HUES48 (cell line): ENCODE measurements around the gene TNS3.
A peak's percentile ranks its signal among the peaks of the same experiment; 100 is the strongest.

ENCODE experiments used
- H3K27ac ChIP-seq: one replicate; pipeline ENCODE4 v1.7.0; 2013; ENCODE audit warnings: low read depth, low read length, inconsistent platforms
- H3K27me3 ChIP-seq: 2 replicates; pipeline ENCODE4 v1.6.1; 2013; ENCODE audit warnings: mild to moderate bottlenecking, low read length; ENCODE audit not compliant: control insufficient read depth, insufficient read depth
- H3K36me3 ChIP-seq: 2 replicates; pipeline ENCODE4 v1.6.1; 2013; ENCODE audit warnings: low read length; ENCODE audit not compliant: control insufficient read depth, insufficient read depth
- H3K4me1 ChIP-seq: 2 replicates; pipeline ENCODE4 v1.6.1; 2013; ENCODE audit warnings: mild to moderate bottlenecking, low read length; ENCODE audit not compliant: control insufficient read depth, insufficient read depth
- H3K4me3 ChIP-seq: 2 replicates; pipeline ENCODE4 v1.5.1; 2013; ENCODE audit warnings: mild to moderate bottlenecking, low read depth, low read length
- H3K9ac ChIP-seq: 2 replicates; pipeline ENCODE4 v1.6.1; 2013; ENCODE audit warnings: mild to moderate bottlenecking, low read depth, low read length, moderate library complexity
- H3K9me3 ChIP-seq: 2 replicates; pipeline ENCODE4 v1.6.1; 2013; ENCODE audit warnings: low read length; ENCODE audit not compliant: control insufficient read depth, insufficient read depth

The TNS3 gene

GRCh38 chr7:47536661-47537611 is 45.0 kb downstream of the TNS3 start:
- Histone ChIP-seq H3K36me3 (no peaks in the 10 kb centered on the region), H3K27ac (peak overlapping the region; percentile 68), H3K27me3 (peaks cover 43% of the 10 kb centered on the region), H3K9me3 (no peaks in the 10 kb centered on the region), H3K9ac (0 out of 2 replicates have a peak overlapping the region, but pooled peaks have one; percentile 20), H3K4me3 (peak overlapping the region; percentile 64), H3K4me1 (peaks cover 49% of the 10 kb centered on the region)

GRCh38 chr7:47535704-47536628 is 45.9 kb downstream of the TNS3 start:
- Histone ChIP-seq H3K9ac (no peak overlapping the region), H3K36me3 (no peaks in the 10 kb centered on the region), H3K27me3 (peaks cover 43% of the 10 kb centered on the region), H3K4me1 (peaks cover 49% of the 10 kb centered on the region), H3K9me3 (no peaks in the 10 kb centered on the region), H3K4me3 (peak overlapping the region; percentile 64), H3K27ac (peak overlapping the region; percentile 68)

GRCh38 chr7:47535035-47535703 is 46.7 kb downstream of the TNS3 start:
- no peak overlapping the region for H3K4me3 ChIP-seq
- peaks cover 49% of the 10 kb centered on the region for H3K4me1 ChIP-seq
- peak overlapping the region; percentile 68 for H3K27ac ChIP-seq
- H3K9me3 ChIP-seq = no peaks in the 10 kb centered on the region
- no peaks in the 10 kb centered on the region for H3K36me3 ChIP-seq
- peaks cover 43% of the 10 kb centered on the region for H3K27me3 ChIP-seq
- no peak overlapping the region for H3K9ac ChIP-seq

GRCh38 chr7:47534322-47535034 is 47.4 kb downstream of the TNS3 start:
- peaks cover 45% of the 10 kb centered on the region for H3K4me1 ChIP-seq

GRCh38 chr7:47531584-47532492 is 50.1 kb downstream of the TNS3 start:
- peaks cover 8% of the 10 kb centered on the region for H3K36me3 ChIP-seq
- H3K4me3 ChIP-seq = no peak overlapping the region
- H3K9ac ChIP-seq = no peak overlapping the region
- no peak overlapping the region for H3K27ac ChIP-seq
- no peaks in the 10 kb centered on the region for H3K9me3 ChIP-seq
- H3K27me3 ChIP-seq = peaks cover 18% of the 10 kb centered on the region
- peaks cover 33% of the 10 kb centered on the region for H3K4me1 ChIP-seq

More at GRCh38 chr7:47534322-47535034, 47.4 kb downstream of the TNS3 start:
- no peak overlapping the region for H3K9ac ChIP-seq
- peak overlapping the region; percentile 42 for H3K27ac ChIP-seq
- H3K27me3 ChIP-seq = peaks cover 43% of the 10 kb centered on the region
- no peak overlapping the region for H3K4me3 ChIP-seq
- no peaks in the 10 kb centered on the region for H3K36me3 ChIP-seq
- H3K9me3 ChIP-seq = no peaks in the 10 kb centered on the region

GRCh38 chr7:47529826-47530555 is 51.9 kb downstream of the TNS3 start:
- Histone ChIP-seq H3K27me3 (no peaks in the 10 kb centered on the region), H3K4me3 (no peak overlapping the region), H3K9ac (no peak overlapping the region), H3K4me1 (peaks cover 15% of the 10 kb centered on the region), H3K36me3 (peaks cover 14% of the 10 kb centered on the region), H3K9me3 (no peaks in the 10 kb centered on the region), H3K27ac (no peak overlapping the region)

- Histone ChIP-seq H3K27me3 (no peaks in the 10 kb centered on the region), H3K9ac (no peak overlapping the region), H3K27ac (no peak overlapping the region), H3K9me3 (no peaks in the 10 kb centered on the region), H3K4me3 (no peak overlapping the region), H3K4me1 (peaks cover 9% of the 10 kb centered on the region), H3K36me3 (peaks cover 14% of the 10 kb centered on the region)
These were observed 52.5 kb downstream of the TNS3 start for GRCh38 chr7:47529405-47529804.

GRCh38 chr7:47528471-47528870 is 53.4 kb downstream of the TNS3 start:
- H3K36me3 ChIP-seq = peaks cover 14% of the 10 kb centered on the region
- no peaks in the 10 kb centered on the region for H3K9me3 ChIP-seq
- H3K4me1 ChIP-seq = peaks cover 7% of the 10 kb centered on the region; the same call in 1 of the 2 replicates
- no peak overlapping the region for H3K4me3 ChIP-seq
- H3K27ac ChIP-seq = no peak overlapping the region
- H3K9ac ChIP-seq = no peak overlapping the region
- H3K27me3 ChIP-seq = no peaks in the 10 kb centered on the region

- Histone ChIP-seq H3K9me3 (no peaks in the 10 kb centered on the region), H3K4me1 (peaks cover 7% of the 10 kb centered on the region; the same call in 1 of the 2 replicates), H3K9ac (no peak overlapping the region), H3K4me3 (no peak overlapping the region), H3K27me3 (no peaks in the 10 kb centered on the region), H3K36me3 (peaks cover 17% of the 10 kb centered on the region), H3K27ac (no peak overlapping the region)
These were observed 55.4 kb downstream of the TNS3 start for GRCh38 chr7:47526466-47526865.
